Jurkat, Clone E6-1 (cell line): ENCODE results near the gene CD8B2.

Experiments
- DNase-seq: peaks from one replicate; pipeline ENCODE4 v3.0.0-alpha.2; 2011; ENCODE audit warnings: low read depth, low spot score
- H3K4me3 ChIP-seq: 2 replicates; pipeline ENCODE4 v1.5.1; 2011; ENCODE audit warnings: mild to moderate bottlenecking, low read length, control low read depth, moderate library complexity

CD8B2 gene

GRCh38 chr2:106570316-106570715 lies 83.2 kb downstream of the CD8B2 start:
- no peak overlapping the region for H3K4me3 ChIP-seq
- no peak for DNase-seq
